Transverse colon (tissue), 4 donors: ENCODE data around the gene TNNI2. TPM values are rescaled to one million over a fixed set of nuclear protein-coding genes. Genes with fewer than 3 reads are reported as not detected.
"Not testable (repeated sequence)": the region's sequence is repeated elsewhere in the genome, so short reads cannot be mapped to it uniquely, and the experiment has no call there.

Source experiments
- DNase-seq: peaks from one replicate; pipeline ENCODE4 v3.0.0-alpha.2; 2019
- H3K27ac ChIP-seq, 4 donors: fragments of 200-600 bp; sonication (generic); 2 replicates each; pipeline ENCODE4 v1.5.1; 2016 to 2018; ENCODE audit warnings: inconsistent platforms in 4 of 4
- H3K27me3 ChIP-seq: fragments of 200-600 bp; sonication (generic); 2 replicates; pipeline ENCODE4 v1.5.1; 2017; ENCODE audit warnings: inconsistent platforms
- H3K36me3 ChIP-seq, 4 donors: fragments of 200-600 bp; sonication (generic); 2 replicates each; pipeline ENCODE4 v1.5.1; 2017 to 2019; ENCODE audit warnings: inconsistent platforms in 4 of 4
- H3K4me1 ChIP-seq, 4 donors: fragments of 200-600 bp; sonication (generic); 2 replicates each; pipeline ENCODE4 v1.5.1; 2017 to 2020; ENCODE audit warnings: inconsistent platforms in 4 of 4
- H3K4me3 ChIP-seq, 4 donors: fragments of 200-600 bp; sonication (generic); 1 replicate in 1 of 4; 2 replicates in 3 of 4; pipeline versions ENCODE4 v1.5.1 to v1.6.1; 2017 to 2019; ENCODE audit warnings: inconsistent platforms in 4 of 4
- H3K9me3 ChIP-seq, 2 donors: fragments of 200-600 bp; sonication (generic); 2 replicates each; pipeline ENCODE4 v1.5.1; 2017 to 2019; ENCODE audit warnings: inconsistent platforms in 2 of 2
- CTCF ChIP-seq, 5 experiments: fragments of 200-600 bp in 3 of 5; fragments of 450-650 bp in 2 of 5; sonication (generic) in 3 of 5; IDR thresholded peaks; 1 replicate in 2 of 5; 2 replicates in 3 of 5; pipeline ENCODE4 v1.5.1; 2016 to 2017; ENCODE audit warnings: antibody characterized with exemption in 5 of 5, inconsistent platforms in 3 of 5, mild to moderate bottlenecking in 2 of 5, moderate library complexity in 1 of 5
- EP300 ChIP-seq: sonication (generic); formaldehyde crosslinking; IDR thresholded peaks from one replicate; pipeline ENCODE4 v1.6.1; 2017; ENCODE audit warnings: antibody characterized with exemption, low read depth
- POLR2A ChIP-seq: fragments of 450-650 bp; IDR thresholded peaks from one replicate; pipeline ENCODE4 v1.6.1; 2016; ENCODE audit warnings: antibody characterized with exemption, mild to moderate bottlenecking, moderate library complexity
- POLR2AphosphoS5 ChIP-seq, 3 donors: sonication (generic); formaldehyde crosslinking; IDR thresholded peaks; one replicate each; pipeline ENCODE4 v1.6.1; 2016; ENCODE audit warnings: antibody characterized with exemption in 3 of 3
- WGBS, 2 donors: methylation state at CpG; one replicate each; pipeline ENCODE4 v1.1.5; 2018; ENCODE audit warnings: low coverage in 1 of 2; 5-methylcytosine and 5-hydroxymethylcytosine counted together
- in situ Hi-C, 4 donors: fragments of 200-750 bp; cut with MboI; loops; one replicate each; pipeline versions ENCODE4 v1.15.0 to v1.15.1; 2017; ENCODE audit warnings: low sequenced_read_pairs in 3 of 4, low pct_ligation_motif_present in 1 of 4, low pct_unique_long_range_greater_than_20kb in 1 of 4
- intact Hi-C: fragments of 100-400 bp; cut with DNase I; formaldehyde crosslinking; loops from one replicate; pipeline ENCODE4 v1.15.1; 2023; ENCODE audit warnings: low total_unique reads
- total RNA-seq, 4 donors: library from RNA; depleted of rRNA; stranded (reverse); fragments of >200 nt; gene quantifications; one replicate each; pipeline ENCODE4 v1.1.0, GENCODE V29; 2016

The TNNI2 gene
- total RNA-seq, 4 donors from 2014 or later: 3.5 to 35.9 TPM; not detected in 2

DNA sequence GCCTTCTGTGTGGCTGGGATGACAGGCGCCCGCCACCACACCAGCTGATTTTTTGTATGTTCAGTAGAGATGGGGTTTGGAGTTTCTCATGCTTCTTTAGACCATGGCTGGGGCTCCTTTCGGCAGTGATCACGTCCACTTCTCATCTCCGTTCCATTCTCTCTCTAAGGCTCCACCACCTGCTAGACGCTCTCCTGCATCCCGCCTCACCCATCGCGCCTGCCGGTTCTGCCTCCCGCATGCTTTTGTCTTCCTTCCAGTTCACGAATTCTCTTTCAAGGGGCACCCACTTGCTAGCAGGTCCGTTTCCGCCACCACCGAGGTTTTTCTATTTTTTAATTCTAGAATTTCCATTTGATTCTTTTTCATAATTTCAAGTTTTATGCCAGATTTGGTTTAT lies 26.0 kb upstream of the TNNI2 start:
- H3K4me3 ChIP-seq: no peak overlapping the region
- H3K36me3 ChIP-seq: no peaks in the 10 kb centered on the region
- WGBS, 2 donors: 93 to 95% methylated on average over 14 to 15 of the region's 15 CpGs
- intact Hi-C loops: no loop called here
- no peak for DNase-seq
- no peak for TF ChIP-seq POLR2A
- TF ChIP-seq CTCF (IDR thresholded peaks at IDR 0.05): no peak
- no peak for TF ChIP-seq POLR2AphosphoS5 (IDR thresholded peaks at IDR 0.05)
- no peak for TF ChIP-seq EP300
- no peaks in the 10 kb centered on the region for H3K9me3 ChIP-seq
- H3K27ac ChIP-seq: no peak overlapping the region
- in situ Hi-C loops: loop anchor here (10.0 to 25.0 kb wide), 2 partner anchors 100 to 108 kb away; no protein-coding TSS in a partner anchor
- H3K4me1 ChIP-seq: no peaks in the 10 kb centered on the region
- H3K27me3 ChIP-seq: peaks cover 22% of the 10 kb centered on the region

DNA sequence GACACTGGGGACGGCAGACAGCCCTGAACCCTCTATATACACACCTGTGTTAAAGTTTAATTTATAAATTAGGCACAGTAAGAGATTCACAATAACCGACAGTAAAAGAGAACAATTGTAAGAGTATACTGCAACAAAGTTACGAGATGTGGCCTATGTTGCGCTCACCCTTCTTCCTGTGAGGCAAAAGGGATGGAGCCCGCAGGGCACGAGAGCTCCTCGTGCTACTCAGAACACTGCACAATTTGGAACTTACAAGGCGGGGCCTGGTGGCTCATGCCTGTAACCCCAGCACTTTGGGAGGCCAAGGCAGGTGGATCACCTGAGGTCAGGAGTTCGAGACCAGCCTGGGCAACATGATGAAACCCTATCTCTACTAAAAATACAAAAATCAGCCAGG lies 25.4 kb upstream of the TNNI2 start:
- H3K36me3 ChIP-seq, H3K9me3 ChIP-seq, intact Hi-C loops, H3K27ac ChIP-seq, DNase-seq, H3K4me1 ChIP-seq, H3K4me3 ChIP-seq: not testable (repeated sequence)
- 90 to 100% methylated on average over 3 to 9 of the region's 9 CpGs for WGBS, 2 donors
- in situ Hi-C loops: loop anchor here (10.0 to 25.0 kb wide), 2 partner anchors 101 to 109 kb away; no protein-coding TSS in a partner anchor
- peaks cover 19% of the 10 kb centered on the region for H3K27me3 ChIP-seq

- 81 to 100% methylated on average over 1 to 10 of the region's 10 CpGs for WGBS, 2 donors
- no peak overlapping the region for H3K4me3 ChIP-seq
- no peaks in the 10 kb centered on the region for H3K4me1 ChIP-seq
- no peak overlapping the region for H3K27ac ChIP-seq
- no peak for TF ChIP-seq POLR2AphosphoS5 (IDR thresholded peaks at IDR 0.05)
- TF ChIP-seq EP300: no peak
- no peak for TF ChIP-seq POLR2A
- no peak for TF ChIP-seq CTCF (IDR thresholded peaks at IDR 0.05)
- H3K36me3 ChIP-seq: no peaks in the 10 kb centered on the region
- in situ Hi-C loops (loop anchor here (10.0 to 25.0 kb wide), 2 partner anchors 102 to 110 kb away; no protein-coding TSS in a partner anchor), intact Hi-C loops (loop anchor here (5.0 kb wide), 1 partner anchor 107 kb away; no protein-coding TSS in a partner anchor)
- no peak for DNase-seq
- H3K27me3 ChIP-seq: peaks cover 10% of the 10 kb centered on the region
- H3K9me3 ChIP-seq: no peaks in the 10 kb centered on the region
Observed at GRCh38 chr11:1814691-1815090, 24.1 kb upstream of the TNNI2 start.

GRCh38 chr11:1815311-1815710 lies 23.5 kb upstream of the TNNI2 start:
- intact Hi-C loops: loop anchor here (5.0 kb wide), 1 partner anchor 108 kb away; no protein-coding TSS in a partner anchor
- 80% methylated on average over 8 of the region's 8 CpGs; no CpG with 5 or more reads in 1 of the 2 donors for WGBS, 2 donors
- in situ Hi-C loops: loop anchor here (10.0 to 25.0 kb wide), 2 partner anchors 103 to 111 kb away; no protein-coding TSS in a partner anchor

More at GRCh38 chr11:1815311-1815710, 23.5 kb upstream of the TNNI2 start:
- H3K9me3 ChIP-seq: no peaks in the 10 kb centered on the region
- no peak overlapping the region for H3K27ac ChIP-seq
- DNase-seq: no peak
- no peaks in the 10 kb centered on the region for H3K4me1 ChIP-seq
- TF ChIP-seq POLR2AphosphoS5 (IDR thresholded peaks at IDR 0.05) (no peak), POLR2A (no peak), CTCF (IDR thresholded peaks at IDR 0.05) (no peak), EP300 (no peak)
- no peaks in the 10 kb centered on the region for H3K36me3 ChIP-seq
- H3K27me3 ChIP-seq: peaks cover 10% of the 10 kb centered on the region
- no peak overlapping the region for H3K4me3 ChIP-seq
